Measurements from ENCODE around the gene CCBE1. TPM values are rescaled to one million over a fixed set of nuclear protein-coding genes. Genes with fewer than 3 reads are reported as not detected.

CCBE1 gene
- total and polyA plus RNA-seq, 4 donors: 3.4 to 59.0 (median 21.9) TPM

DNA sequence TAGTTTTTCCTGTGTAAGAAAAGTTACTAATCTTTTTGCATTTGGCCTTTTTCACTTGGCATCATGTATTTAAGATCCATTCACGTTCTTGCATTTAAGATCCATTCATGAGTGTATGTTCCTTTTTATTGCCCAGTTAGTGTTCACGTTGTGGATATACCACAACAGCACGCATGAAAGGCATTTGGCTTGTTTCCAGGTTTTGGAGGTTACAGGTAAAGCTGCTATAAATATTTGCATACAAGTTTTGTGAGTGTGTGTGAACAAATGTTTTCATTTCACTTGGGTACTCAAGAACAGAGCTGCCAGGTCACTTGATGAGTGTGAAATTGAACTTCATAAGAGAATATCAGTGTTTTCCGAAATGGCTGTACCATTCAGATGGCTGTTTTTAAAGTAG is 121.2 kb downstream of the CCBE1 start:
- Histone ChIP-seq H3K27ac (ENCODE audit: low read depth in 1 of 2, low read length in 1 of 2) (no peak overlapping the region), H3K36me3 (ENCODE audit: control insufficient read depth in 4 of 4, insufficient read depth in 4 of 4, low read length in 4 of 4) (no peaks in the 10 kb centered on the region), H3K9ac (ENCODE audit: insufficient read depth in 1 of 2, low read length in 2 of 2) (no peak overlapping the region), H3K9me3 (ENCODE audit: control insufficient read depth in 4 of 4, insufficient read depth in 3 of 4, low read length in 3 of 4) (no peaks in the 10 kb centered on the region), H3K4me3 (no peak overlapping the region), H3K4me1 (ENCODE audit: control insufficient read depth in 5 of 5, insufficient read depth in 5 of 5, low read length in 5 of 5) (peaks cover 0 to 44% (median 13%) of the 10 kb centered on the region in 5 donors), H3K27me3 (ENCODE audit: control insufficient read depth in 3 of 3, insufficient read depth in 3 of 3, low read length in 2 of 3) (no peaks in the 10 kb centered on the region)
- WGBS, 2 donors: 61 to 76% methylated on average over 4 of the region's 4 CpGs
- no peak for ATAC-seq (ENCODE audit: insufficient read depth, low FRiP score)
- TF ChIP-seq, protein P1, sequence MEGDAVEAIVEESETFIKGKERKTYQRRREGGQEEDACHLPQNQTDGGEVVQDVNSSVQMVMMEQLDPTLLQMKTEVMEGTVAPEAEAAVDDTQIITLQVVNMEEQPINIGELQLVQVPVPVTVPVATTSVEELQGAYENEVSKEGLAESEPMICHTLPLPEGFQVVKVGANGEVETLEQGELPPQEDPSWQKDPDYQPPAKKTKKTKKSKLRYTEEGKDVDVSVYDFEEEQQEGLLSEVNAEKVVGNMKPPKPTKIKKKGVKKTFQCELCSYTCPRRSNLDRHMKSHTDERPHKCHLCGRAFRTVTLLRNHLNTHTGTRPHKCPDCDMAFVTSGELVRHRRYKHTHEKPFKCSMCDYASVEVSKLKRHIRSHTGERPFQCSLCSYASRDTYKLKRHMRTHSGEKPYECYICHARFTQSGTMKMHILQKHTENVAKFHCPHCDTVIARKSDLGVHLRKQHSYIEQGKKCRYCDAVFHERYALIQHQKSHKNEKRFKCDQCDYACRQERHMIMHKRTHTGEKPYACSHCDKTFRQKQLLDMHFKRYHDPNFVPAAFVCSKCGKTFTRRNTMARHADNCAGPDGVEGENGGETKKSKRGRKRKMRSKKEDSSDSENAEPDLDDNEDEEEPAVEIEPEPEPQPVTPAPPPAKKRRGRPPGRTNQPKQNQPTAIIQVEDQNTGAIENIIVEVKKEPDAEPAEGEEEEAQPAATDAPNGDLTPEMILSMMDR (IDR thresholded peaks at IDR 0.05; ENCODE audit: control extremely low read depth, extremely low read depth): no peak
- no peak for DNase-seq

DNA sequence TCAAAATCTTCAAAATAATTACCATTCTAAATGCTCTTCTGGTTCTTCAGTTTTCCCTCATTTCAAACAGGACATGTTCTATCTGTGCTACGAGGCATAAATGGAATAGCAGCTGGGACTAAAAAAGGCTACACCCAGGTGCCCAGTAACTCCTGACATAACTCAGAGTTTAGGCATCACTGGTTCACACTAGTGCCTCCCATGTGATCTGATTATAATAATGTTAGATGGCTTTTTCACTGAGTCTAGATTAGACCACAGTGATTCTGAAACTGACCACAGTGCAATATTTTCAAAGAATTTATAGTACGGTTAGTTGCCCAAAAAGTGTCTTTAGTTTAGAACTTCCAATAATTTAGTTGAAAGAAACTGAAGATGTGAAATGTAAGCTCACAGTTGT is 123.3 kb downstream of the CCBE1 start:
- no peak for DNase-seq
- Histone ChIP-seq H3K27me3 (ENCODE audit: control insufficient read depth in 3 of 3, insufficient read depth in 3 of 3, low read length in 2 of 3) (no peaks in the 10 kb centered on the region), H3K9ac (ENCODE audit: insufficient read depth in 1 of 2, low read length in 2 of 2) (no peak overlapping the region), H3K9me3 (ENCODE audit: control insufficient read depth in 4 of 4, insufficient read depth in 3 of 4, low read length in 3 of 4) (no peaks in the 10 kb centered on the region), H3K36me3 (ENCODE audit: control insufficient read depth in 4 of 4, insufficient read depth in 4 of 4, low read length in 4 of 4) (no peaks in the 10 kb centered on the region), H3K4me1 (ENCODE audit: control insufficient read depth in 5 of 5, insufficient read depth in 5 of 5, low read length in 5 of 5) (peaks cover 0 to 56% (median 17%) of the 10 kb centered on the region in 5 donors), H3K4me3 (no peak overlapping the region), H3K27ac (ENCODE audit: low read depth in 1 of 2, low read length in 1 of 2) (no peak overlapping the region)
- TF ChIP-seq, protein P1 (IDR thresholded peaks at IDR 0.05; ENCODE audit: control extremely low read depth, extremely low read depth): no peak
- no peak for ATAC-seq (ENCODE audit: insufficient read depth, low FRiP score)
- 58 to 74% methylated on average over 2 of the region's 2 CpGs for WGBS, 2 donors

DNA sequence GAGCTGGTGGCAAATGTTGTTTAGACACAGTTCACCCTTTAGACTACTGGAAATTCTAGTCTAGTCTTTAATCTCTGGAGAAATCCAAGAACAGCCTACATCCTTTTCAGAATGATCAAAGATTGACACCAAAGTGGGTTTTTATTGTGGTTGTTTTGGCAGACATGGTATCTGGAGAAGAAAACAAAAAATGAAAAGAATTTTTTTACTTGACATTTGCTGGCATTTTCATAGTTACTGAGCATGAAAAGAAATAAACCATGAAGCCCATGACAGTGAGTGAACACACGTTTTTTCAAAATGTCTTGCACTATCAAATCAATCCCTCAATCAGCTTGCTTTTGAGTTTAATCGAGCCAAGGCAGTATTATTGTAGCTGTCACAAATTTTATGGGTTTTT is 125.3 kb downstream of the CCBE1 start:
- no peak for ATAC-seq (ENCODE audit: insufficient read depth, low FRiP score)
- Histone ChIP-seq H3K4me1 (ENCODE audit: control insufficient read depth in 5 of 5, insufficient read depth in 5 of 5, low read length in 5 of 5) (peaks cover 0 to 67% (median 24%) of the 10 kb centered on the region in 5 donors), H3K27ac (ENCODE audit: low read depth in 1 of 2, low read length in 1 of 2) (no peak overlapping the region), H3K36me3 (ENCODE audit: control insufficient read depth in 4 of 4, insufficient read depth in 4 of 4, low read length in 4 of 4) (no peaks in the 10 kb centered on the region), H3K4me3 (no peak overlapping the region), H3K9me3 (ENCODE audit: control insufficient read depth in 4 of 4, insufficient read depth in 3 of 4, low read length in 3 of 4) (no peaks in the 10 kb centered on the region), H3K9ac (ENCODE audit: insufficient read depth in 1 of 2, low read length in 2 of 2) (no peak overlapping the region), H3K27me3 (ENCODE audit: control insufficient read depth in 3 of 3, insufficient read depth in 3 of 3, low read length in 2 of 3) (no peaks in the 10 kb centered on the region)
- DNase-seq: no peak
- 68 to 82% methylated on average over 2 of the region's 2 CpGs for WGBS, 2 donors
- TF ChIP-seq, protein P1 (IDR thresholded peaks at IDR 0.05; ENCODE audit: control extremely low read depth, extremely low read depth): no peak

DNA sequence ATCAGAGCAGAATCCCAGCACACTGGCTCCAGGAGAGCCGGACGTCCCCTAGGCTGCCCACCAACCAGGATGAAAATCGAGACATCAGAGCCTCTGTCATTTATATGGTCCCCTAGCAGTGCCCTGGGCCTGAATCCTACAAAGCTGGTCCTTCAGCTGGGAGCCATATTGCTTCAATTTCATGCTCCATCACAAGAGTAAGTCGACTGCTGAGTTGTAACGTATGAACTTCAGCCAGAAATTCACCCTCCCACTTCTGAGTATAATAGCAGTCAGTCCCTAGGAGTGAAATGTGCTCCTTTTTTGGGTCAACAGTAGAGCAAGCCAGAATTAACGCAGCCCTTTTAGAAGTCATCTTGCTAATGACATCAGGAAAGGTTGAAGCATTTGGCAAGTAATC is 126.4 kb downstream of the CCBE1 start:
- H3K4me1 ChIP-seq (ENCODE audit: control insufficient read depth in 5 of 5, insufficient read depth in 5 of 5, low read length in 5 of 5): peaks cover 0 to 67% (median 21%) of the 10 kb centered on the region in 5 donors
- DNase-seq: peak in 2 of 3 donors; percentile 57 to 63
- no peak overlapping the region for H3K27ac ChIP-seq (ENCODE audit: low read depth in 1 of 2, low read length in 1 of 2)
- no peak for ATAC-seq (ENCODE audit: insufficient read depth, low FRiP score)
- TF ChIP-seq, protein P1 (IDR thresholded peaks at IDR 0.05; ENCODE audit: control extremely low read depth, extremely low read depth): no peak
- no peaks in the 10 kb centered on the region for H3K36me3 ChIP-seq (ENCODE audit: control insufficient read depth in 4 of 4, insufficient read depth in 4 of 4, low read length in 4 of 4)
- no peaks in the 10 kb centered on the region for H3K27me3 ChIP-seq (ENCODE audit: control insufficient read depth in 3 of 3, insufficient read depth in 3 of 3, low read length in 2 of 3)
- 78 to 81% methylated on average over 6 of the region's 6 CpGs for WGBS, 2 donors
- H3K9ac ChIP-seq (ENCODE audit: insufficient read depth in 1 of 2, low read length in 2 of 2): no peak overlapping the region
- no peaks in the 10 kb centered on the region for H3K9me3 ChIP-seq (ENCODE audit: control insufficient read depth in 4 of 4, insufficient read depth in 3 of 4, low read length in 3 of 4)
- no peak overlapping the region for H3K4me3 ChIP-seq
